NCI-H1436 treated with DMSO at 0.1 percent for 48 hours (cell line): ENCODE measurements around the gene ASH1L.

ENCODE experiments used
- DNase-seq: peaks from one replicate; lab custom pipeline; 2025; lab: John Stamatoyannopoulos, UW

Gene ASH1L

DNA sequence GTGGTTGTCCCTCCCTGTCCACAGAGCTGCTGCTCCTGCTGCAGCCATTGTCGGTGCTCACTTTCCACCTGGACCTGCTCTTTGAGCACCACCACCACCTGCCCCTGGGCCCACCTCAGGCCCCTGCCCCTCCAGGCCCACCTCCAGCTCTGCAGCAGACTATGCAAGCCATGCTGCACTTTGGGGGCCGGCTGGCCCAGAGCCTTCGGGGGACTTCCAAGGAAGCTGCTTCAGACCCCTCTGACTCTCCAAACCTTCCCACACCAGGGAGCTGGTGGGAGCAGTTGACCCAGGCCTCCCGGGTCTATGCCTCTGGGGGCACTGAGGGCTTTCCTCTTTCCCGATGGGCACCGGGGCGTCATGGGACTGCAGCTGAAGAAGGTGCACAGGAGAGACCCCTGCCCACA, 236.0 kb downstream of the ASH1L start:
- DNase-seq, result no peak

DNA sequence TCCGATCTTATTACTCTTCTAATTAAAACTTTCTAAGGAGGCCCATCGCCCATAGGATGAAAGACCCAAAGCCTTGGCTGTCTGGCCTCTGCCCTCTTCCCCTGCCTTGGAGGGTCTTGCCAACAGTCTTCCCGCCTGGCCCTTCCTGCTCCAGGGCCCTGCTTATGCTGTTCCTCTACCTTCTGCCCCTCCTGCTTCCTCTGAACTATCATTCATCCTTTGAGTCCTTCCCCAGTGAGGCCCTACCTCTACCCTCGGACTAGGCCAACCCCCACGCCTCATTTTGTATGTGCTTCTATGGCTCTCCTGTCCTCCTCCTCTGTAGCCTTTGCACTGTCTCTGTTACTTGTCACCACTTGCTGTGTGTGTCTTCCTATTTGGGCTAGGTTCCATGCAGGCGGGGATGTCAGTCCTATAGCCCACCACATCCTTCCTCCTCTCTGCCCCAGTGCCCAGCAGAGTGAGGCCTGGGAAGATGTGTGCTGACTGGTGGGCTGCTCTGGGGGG, 236.5 kb downstream of the ASH1L start:
- DNase-seq, result no peak

DNA sequence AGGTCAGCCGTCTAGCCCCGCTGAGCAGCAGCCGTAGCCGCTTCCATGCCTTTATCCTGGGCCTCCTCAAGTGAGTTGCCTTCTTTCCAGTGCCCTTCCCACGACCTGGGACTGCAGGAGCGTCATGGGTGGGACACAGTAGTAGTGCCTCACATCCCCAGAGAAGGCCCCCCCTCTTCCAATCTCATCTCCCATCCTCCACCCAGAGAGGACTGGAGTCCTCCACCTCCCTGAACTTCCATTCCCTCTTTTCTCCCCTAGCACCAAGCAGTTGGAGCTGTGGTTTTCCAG, 237.1 kb downstream of the ASH1L start:
- DNase-seq, result no peak

DNA sequence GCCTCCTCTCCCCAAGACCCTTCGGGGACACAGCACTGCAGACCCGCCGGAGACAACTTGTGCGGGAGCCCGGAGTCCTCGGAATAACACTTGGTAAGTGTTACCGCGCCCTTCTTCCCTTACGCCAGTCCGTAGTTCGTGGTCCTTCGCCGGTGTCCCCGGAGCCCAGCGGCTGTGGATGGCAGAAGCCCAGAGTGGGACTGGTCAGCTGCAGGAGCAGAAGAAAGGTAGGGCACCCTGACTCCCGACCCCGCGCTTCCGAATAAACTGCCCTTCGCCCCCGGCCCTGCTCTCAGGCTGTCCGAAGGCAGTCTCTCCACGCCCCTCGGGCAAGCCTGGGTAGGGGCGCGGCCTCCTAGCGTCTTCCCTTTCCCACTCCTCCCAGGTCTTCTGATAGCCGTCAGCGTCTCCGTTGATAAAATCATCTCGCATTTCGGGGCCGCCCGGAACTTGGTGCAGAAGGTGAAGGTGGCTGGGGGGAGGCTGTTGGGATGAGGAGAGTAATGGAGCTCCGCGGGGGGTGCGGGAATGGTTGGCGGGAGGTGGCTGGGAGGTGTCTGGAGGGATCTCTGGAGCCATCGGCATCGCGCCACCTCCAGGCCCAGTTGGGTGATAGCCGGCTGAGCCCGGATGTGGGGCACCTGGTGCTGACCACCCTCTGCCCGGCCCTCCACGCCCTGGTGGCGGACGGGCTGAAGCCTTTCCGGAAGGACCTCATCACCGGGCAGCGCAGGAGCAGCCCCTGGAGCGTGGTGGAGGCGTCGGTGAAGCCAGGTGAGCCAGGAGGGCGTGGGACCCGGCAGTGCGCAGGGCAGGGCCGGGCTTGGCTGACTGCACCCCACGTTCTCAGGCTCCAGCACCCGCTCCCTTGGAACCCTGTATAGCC, 237.6 kb downstream of the ASH1L start:
- no peak for DNase-seq

DNA sequence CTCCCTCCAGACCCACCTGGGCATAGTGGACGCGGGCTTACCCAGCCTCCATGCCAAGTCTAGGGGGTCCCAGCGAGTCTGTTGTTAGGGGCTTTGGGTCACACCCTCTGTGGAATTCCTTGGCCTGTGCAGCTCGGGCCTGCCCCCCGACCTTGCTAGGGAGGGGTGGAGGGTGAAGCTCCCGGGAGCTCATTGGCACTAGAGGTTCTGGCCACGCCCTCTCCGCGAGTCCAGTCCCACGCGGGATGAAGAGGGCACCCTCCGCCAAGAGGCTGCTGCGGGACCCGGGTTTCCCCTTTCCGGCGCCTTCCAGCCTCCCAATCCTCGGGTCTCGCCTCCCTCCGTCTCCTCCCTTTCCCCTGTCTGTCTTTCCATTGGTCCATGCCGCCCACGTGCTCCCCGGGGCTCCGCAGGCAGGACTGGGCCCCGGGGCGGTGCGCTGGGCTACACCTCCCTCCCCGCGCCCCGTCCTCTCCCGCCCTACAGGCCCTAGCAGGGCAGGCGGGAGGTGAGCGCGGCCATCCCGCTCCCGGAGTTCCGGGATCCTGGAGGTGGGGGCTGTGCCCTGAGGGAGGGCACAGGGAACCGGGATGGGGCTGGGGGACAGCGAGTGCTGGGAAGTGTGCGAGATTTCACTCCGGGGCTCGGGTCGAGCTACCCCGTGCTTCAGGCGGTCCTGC, 238.4 kb downstream of the ASH1L start:
- DNase-seq, result peak; percentile 72

DNA sequence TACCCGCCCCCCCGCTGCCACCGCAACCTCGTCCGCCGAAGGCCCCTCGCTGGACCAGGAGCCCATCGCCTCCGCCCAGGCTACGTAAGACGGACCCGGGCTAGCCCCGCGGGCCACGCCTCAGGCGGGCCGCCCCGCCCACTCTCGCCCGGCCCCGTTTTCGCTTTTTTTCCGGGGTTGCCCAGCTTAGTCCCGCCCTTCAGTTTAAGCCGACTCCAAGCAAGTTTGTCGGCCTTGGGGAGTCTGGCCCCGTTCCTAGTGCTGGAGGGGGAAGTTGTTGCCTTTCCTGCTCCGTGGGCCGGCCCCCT, 238.9 kb downstream of the ASH1L start:
- no peak for DNase-seq

DNA sequence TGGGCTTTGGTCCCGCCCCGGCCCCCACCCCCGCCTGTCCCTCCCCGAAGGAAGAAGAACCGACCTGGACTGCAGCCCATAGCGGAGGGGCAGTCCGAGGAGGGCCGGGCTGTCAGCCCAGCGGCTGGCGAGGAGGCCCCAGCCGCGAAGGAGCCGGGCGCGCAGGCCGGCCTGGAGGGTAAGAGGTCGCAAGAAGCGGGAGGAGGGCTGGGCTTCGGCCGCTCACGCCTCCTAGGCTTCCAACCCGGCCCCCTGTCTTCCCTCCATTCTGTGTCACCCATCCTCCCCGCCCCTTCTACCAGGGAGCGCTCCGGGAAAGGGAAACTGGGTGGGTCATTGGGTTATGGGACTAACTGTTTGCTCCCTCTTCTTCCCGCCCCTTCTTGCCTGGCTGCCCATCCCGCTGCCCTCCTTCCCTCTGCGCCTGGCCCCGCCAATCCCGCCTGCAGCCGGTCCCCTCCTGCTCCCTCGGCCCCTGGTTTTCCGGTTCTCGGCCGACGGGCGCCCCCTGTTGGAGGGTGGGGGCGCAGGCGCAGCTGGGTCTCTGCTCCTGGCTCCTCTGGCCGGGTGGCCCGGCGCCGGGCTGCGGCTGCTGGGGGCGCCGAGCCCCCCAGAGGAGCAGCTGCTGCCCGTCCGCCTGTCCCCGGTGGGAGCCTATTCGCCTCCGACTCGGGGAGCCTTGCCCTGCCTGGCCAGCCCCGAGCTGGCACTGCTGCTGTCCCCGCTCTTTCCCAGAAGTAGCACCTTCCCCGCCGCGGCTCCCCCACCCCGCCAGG, 239.5 kb downstream of the ASH1L start:
- no peak for DNase-seq

DNA sequence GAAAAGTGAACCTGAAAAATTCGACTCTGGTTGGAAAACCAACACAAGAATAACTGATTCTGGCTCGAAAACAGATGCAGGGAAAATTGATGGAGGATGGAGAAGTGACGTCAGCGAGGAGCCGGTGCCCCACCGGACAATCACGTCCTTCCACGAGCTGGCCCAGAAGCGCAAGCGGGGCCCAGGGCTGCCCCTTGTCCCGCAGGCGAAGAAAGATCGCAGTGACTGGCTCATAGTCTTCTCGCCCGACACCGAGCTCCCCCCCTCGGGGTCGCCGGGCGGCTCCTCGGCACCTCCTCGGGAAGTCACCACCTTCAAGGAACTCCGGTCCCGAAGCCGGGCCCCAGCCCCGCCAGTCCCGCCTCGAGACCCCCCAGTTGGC, 240.0 kb downstream of the ASH1L start:
- no peak for DNase-seq

DNA sequence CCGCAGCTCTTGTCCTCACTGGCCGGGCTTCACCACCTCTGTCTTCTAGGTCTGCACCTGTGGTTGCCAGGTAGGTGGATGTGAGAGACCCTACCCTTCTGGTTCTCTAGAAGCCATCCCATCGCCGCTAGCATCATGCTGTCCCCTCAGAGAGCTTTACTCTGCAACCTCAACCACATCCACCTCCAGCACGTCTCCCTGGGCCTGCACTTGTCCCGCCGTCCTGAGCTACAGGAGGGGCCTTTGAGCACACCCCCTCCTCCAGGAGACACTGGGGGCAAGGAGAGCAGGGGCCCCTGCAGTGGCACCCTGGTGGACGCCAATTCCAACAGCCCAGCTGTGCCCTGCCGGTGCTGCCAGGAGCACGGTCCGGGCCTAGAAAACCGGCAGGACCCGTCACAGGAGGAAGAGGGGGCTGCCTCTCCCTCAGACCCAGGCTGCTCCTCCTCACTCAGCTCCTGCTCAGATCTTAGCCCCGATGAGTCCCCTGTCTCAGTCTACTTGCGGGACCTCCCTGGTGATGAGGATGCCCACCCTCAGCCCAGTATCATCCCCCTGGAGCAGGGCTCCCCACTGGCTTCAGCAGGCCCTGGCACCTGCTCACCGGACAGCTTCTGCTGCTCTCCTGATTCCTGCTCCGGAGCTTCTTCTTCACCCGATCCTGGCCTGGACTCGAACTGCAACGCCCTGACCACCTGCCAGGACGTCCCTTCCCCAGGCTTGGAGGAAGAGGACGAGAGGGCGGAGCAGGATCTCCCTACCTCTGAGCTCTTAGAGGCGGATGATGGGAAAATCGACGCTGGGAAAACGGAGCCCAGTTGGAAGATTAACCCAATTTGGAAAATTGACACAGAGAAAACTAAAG, 240.7 kb downstream of the ASH1L start:
- no peak for DNase-seq

DNA sequence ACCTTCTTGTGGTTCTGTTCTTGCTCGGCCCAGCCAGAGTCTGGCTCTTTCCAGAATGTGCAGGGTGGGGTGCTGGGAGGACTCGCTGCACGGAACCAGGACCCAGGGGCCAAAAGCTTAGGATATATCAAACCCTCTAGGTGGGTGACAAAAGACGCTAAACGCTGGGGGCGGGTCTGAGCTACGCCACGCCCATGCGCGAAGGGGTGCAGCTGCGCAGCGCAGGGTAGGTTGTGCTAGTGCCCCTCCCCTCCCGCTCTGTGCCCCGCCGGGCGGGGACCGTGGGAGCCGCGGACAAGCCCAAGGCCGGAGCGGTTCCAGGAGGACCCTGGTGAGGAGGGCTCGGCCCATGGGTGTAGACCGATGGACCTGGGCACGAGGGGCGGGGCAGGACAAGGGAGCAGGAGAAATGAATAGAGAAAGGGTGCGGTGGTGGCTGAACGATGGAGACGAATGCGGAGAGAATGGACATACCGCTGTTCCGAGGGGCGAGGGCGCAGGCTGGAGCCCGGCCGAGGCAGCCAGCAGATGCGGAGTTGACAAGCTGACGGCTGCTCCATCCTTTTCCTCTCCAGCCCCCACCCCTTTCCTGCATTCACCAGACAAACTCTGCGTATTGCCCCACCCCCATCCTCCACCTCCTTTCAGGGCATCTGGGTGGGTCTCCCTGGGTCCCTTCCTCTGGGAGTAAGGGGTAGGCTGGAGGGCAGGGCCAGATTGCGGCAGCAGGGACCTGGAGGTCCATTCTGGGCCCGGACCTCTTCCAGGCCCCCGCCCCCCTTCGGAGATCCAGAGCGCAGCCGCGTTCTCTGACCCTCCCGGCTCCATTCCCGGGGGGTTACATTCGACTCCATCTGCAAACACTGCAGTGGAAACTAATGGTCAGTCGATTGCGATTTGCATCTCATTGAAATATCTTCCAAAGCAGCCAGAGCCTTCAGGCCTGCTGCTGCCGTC, 241.7 kb downstream of the ASH1L start, which contains the start of gene RUSC1:
Gene RUSC1 (plus strand): TSS at position 234 of the 957 bp plus-strand sequence. CDS start 880 bp downstream, outside the sequence.
- no peak for DNase-seq

DNA sequence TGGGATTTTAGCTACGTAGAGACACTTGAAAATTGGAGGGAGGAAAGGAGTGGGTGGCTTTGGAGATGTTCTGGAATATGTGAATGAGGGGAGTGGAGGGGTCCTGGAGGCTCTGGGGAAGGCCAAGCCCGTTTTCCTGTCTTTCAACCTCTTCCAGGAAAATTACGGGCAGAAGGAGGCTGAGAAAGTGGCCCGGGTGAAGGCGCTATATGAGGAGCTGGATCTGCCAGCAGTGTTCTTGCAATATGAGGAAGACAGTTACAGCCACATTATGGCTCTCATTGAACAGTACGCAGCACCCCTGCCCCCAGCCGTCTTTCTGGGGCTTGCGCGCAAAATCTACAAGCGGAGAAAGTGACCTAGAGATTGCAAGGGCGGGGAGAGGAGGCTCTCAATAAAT, 242.4 kb downstream of the ASH1L start:
- DNase-seq, result no peak

DNA sequence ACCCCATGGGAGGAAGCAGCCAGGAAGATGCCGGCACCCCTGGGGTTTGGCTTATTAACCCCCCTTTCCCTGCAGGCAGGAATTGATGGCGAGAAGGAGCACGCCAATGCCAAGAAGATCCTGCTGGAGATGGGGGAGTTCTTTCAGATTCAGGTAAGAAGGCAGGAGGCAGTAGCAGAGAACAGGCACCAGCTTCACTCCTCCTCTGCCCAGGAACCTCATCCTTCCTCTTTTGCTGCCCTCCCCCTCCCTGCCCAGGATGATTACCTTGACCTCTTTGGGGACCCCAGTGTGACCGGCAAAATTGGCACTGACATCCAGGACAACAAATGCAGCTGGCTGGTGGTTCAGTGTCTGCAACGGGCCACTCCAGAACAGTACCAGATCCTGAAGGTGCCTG, 243.1 kb downstream of the ASH1L start:
- no peak for DNase-seq

DNA sequence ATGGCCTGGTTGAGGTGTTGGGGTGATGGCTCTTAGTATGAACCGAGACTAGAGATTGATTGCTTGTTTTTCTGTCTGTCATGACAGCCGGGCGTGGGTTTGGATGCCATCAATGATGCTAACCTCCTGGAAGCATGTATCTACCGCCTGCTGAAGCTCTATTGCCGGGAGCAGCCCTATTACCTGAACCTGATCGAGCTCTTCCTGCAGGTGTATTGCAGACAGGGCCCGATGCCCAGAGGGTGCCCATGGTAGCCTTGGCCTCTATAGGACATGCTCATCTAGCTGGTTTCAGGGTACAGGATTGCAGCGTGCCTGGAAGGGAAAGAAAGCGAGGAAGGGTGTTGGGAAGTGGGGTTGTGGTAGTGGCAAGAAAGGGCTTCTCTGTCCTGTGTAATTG, 244.5 kb downstream of the ASH1L start:
- DNase-seq, result no peak

DNA sequence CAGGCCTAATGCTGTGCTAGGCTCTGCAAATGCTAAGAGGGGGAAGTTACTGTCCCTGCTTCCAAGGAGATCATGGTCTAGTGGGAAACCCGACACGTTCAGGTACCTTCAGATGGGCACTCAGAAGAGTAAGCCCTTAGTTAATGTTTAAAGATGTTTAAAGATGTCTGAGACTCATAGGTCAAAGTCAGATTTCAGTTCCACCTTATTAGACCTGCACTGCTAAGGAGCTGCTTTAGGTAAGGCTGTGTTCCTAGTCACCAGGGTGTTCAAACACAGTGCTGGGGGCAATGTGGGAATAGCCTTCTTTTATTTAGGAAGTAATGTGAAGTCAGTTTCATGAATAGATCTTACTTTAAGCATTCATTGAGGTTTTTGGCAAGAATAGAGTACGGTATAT, 245.7 kb downstream of the ASH1L start:
- no peak for DNase-seq

DNA sequence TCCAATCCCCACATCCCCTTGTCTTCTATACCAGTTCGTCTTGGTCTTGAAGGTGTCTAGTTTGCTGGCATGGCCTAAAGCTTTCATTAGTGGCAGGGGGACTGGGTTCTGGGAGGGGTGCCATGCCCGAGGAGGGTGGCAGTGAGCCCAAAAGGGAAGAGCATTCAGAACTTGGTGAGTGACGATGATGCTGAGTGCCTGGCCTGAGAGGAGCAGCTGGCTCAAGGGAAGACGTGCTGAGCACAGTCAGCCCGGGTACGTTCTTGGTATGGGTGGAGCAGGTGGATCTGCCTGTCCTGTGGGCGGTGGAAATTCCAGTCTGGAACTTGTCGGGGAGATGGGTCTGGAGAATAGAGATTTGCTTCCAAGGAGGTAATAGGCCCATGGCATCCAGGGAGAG, 249.3 kb downstream of the ASH1L start:
- no peak for DNase-seq

DNA sequence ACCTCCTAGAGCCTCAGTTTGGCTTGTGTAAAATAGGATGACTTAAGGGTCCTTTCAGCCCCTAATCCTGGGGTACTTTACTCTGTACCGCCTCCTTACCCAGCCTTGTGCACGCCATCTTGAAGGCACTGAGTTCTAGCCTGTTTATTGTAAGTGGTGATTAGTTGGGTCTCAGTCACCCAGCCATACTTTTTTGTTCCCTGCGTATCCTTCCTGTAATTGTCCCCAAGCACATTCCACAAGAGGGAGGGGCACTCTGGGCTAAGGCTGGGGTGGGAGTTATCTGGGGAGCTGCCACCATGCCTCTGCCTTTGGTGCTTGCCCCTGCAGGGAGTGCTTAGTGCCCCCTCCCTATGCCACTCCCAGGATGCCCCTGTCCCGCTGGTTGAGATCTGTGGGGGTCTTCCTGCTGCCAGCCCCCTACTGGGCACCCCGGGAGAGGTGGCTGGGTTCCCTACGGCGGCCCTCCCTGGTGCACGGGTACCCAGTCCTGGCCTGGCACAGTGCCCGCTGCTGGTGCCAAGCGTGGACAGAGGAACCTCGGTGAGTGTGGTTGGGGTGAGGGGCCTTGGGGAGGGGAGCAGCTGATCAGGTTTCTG, 253.1 kb downstream of the ASH1L start:
- DNase-seq, result no peak

DNA sequence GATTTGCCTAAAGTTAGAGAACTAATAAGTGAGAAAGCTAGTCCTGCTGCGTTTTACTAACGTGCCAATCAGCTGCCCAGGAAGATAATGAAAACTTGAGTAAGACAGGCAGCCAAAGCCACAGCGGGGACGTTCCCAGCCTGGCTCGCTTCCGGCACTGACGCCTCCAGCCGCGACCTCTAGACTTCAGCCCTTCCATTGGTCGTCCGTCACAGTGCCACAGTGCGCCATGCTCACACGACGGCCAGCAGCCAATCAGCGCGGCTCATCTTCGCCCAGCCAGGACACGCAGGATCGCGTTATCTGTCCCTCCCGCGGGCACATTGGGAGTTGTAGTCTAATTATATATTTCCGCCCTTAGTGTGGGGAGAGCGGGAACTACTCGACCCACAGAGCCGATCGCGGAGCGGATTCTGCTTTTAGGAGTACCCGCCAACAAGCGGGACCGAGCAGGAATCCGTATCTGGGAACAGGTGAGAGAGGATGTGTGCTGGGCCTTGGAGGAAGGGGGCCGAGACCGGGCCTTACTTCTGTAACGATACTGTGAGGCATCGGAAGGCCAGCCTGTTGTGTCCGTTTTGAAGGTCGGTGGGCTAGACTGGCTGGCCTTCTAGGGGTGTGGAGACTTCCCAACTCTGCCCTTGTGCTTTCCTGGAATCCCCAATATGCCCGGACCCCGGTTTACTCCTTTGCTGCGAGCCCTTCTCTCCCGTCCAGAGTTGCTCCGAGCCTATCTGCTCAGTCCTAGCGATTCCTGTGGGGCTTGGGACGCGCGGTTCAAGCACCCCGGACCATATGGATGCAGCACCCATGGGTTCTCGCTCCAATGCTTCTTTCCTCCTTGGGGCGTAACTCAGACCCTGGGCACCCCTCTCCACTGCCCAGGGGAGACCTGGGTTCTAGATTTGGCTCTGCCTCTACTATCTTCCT, 253.8 kb downstream of the ASH1L start, which contains the start of gene FDPS:
Gene FDPS (plus strand): TSS at position 374 of the 930 bp plus-strand sequence. CDS start 924 bp downstream, outside the sequence.
- peak; percentile 95 for DNase-seq

DNA sequence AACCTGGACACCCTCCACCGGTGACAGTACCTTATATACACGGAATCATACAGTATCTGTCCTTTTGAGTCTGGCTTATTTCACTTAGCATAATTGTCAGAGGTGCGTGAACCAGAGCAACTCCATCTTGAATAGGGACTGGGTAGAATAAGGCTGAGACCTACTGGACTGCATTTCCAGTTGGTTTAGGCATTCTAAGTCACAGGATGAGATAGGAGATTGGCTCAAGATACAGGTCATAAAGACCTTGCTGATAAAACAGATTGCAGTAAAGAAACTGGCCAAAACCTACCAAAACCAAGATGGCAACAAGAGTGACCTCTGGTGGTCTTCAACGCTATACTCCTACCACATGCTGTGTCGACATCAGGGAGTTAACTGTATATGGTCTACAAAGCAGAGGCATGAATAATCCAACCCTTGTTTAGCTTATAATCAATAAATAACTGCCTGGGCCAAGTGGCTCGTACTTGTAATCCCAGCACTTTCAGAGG, 255.3 kb downstream of the ASH1L start:
- no peak for DNase-seq

DNA sequence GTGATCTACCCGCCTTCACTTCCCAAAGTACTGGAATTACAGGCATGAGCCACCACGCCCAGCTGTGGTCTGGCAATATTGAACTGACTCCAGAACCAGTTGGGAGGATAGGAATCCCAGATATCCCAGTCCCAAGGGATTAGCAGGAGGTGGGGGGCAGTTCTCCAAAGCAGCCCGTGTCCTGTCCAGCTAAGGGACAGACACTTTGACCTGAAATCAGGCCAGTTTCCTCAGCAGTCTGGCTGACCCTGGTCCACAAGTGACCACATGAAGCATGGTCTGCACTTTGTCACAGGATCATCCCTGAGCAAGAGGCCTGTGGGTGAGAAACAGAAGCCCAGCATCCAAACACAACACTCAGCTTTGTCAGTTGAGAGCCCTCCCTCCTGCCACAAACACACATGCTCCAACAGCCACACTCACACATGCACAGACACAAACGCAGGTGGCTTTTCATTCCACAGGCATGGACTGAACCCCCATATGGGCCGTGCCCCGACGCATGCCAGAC, 256.7 kb downstream of the ASH1L start:
- no peak for DNase-seq
